Neutrophil (primary cell): ENCODE measurements around the gene MADCAM1.
"Not testable (repeated sequence)": the region's sequence is repeated elsewhere in the genome, so short reads cannot be mapped to it uniquely, and the experiment has no call there.

ENCODE experiments used
- H3K27ac ChIP-seq: fragments of 200-600 bp; sonication (generic); 2 replicates; pipeline ENCODE4 v1.5.1; 2016; ENCODE audit warnings: mild to moderate bottlenecking, moderate library complexity
- H3K27me3 ChIP-seq: fragments of 200-600 bp; sonication (generic); 2 replicates; pipeline ENCODE4 v1.6.0; 2016; ENCODE audit warnings: mild to moderate bottlenecking
- H3K36me3 ChIP-seq: fragments of 200-600 bp; sonication (generic); 2 replicates; pipeline ENCODE4 v1.5.1; 2017
- H3K4me1 ChIP-seq, 2 experiments: fragments of 200-600 bp in 1 of 2; sonication (generic) in 1 of 2; 1 replicate in 1 of 2; 2 replicates in 1 of 2; pipeline versions ENCODE4 v1.5.1 to v1.6.1; 2013 to 2016; ENCODE audit warnings: low read depth in 1 of 2, low read length in 1 of 2, mild to moderate bottlenecking in 1 of 2, moderate library complexity in 1 of 2; ENCODE audit not compliant: control insufficient read depth in 1 of 2, insufficient read depth in 1 of 2
- H3K4me3 ChIP-seq, 2 experiments: fragments of 200-600 bp in 1 of 2; sonication (generic) in 1 of 2; 1 replicate in 1 of 2; 2 replicates in 1 of 2; pipeline ENCODE4 v1.5.1; 2013 to 2016; ENCODE audit warnings: low read depth in 1 of 2, low read length in 1 of 2, mild to moderate bottlenecking in 1 of 2, moderate library complexity in 1 of 2
- H3K9me3 ChIP-seq: fragments of 200-600 bp; sonication (generic); 2 replicates; pipeline ENCODE4 v1.5.1; 2016
- CTCF ChIP-seq: fragments of 200-600 bp; sonication (generic); IDR thresholded peaks from 2 replicates; pipeline ENCODE4 v1.5.1; 2016; ENCODE audit warnings: antibody characterized with exemption

The MADCAM1 gene

GRCh38 chr19:496112-496665 lies at the start of gene MADCAM1:
TSS of gene MADCAM1 (plus strand) at chr19:496486. CDS start at chr19:496500, 14 bp downstream.
- H3K4me3 ChIP-seq, result peak within 1 kb of the TSS in 1 of 2 experiments; percentile 53
- TF ChIP-seq CTCF, result no peak
- H3K4me1 ChIP-seq, result peaks cover 17 to 37% of the 10 kb centered on the region in 2 experiments
- H3K27ac ChIP-seq, result peak within 1 kb of the TSS; percentile 2
- no peaks in the 10 kb centered on the region for H3K36me3 ChIP-seq
- peaks cover 71% of the 10 kb centered on the region for H3K27me3 ChIP-seq
- no peaks in the 10 kb centered on the region for H3K9me3 ChIP-seq

- Histone ChIP-seq H3K9me3 (no peaks in the 10 kb centered on the region), H3K4me3 (no peak overlapping the region), H3K27ac (no peak overlapping the region), H3K36me3 (no peaks in the 10 kb centered on the region), H3K4me1 (no peaks in the 10 kb centered on the region), H3K27me3 (peaks cover 19% of the 10 kb centered on the region)
- no peak for TF ChIP-seq CTCF
These were observed 49.2 kb upstream of the MADCAM1 start for GRCh38 chr19:447064-447426.

GRCh38 chr19:447816-448560 lies 48.3 kb upstream of the MADCAM1 start:
- Histone ChIP-seq H3K27me3 (peaks cover 19% of the 10 kb centered on the region), H3K27ac (no peak overlapping the region), H3K4me3 (no peak overlapping the region), H3K9me3 (no peaks in the 10 kb centered on the region), H3K36me3 (no peaks in the 10 kb centered on the region), H3K4me1 (no peaks in the 10 kb centered on the region)
- TF ChIP-seq CTCF, result no peak

- no peaks in the 10 kb centered on the region for H3K36me3 ChIP-seq
- no peak overlapping the region for H3K27ac ChIP-seq
- no peaks in the 10 kb centered on the region for H3K4me1 ChIP-seq
- H3K27me3 ChIP-seq, result peaks cover 19% of the 10 kb centered on the region
- TF ChIP-seq CTCF, result no peak
- H3K4me3 ChIP-seq, result no peak overlapping the region
- no peaks in the 10 kb centered on the region for H3K9me3 ChIP-seq
These were observed 46.4 kb upstream of the MADCAM1 start for GRCh38 chr19:449916-450315.

- H3K27me3 ChIP-seq, result peaks cover 19% of the 10 kb centered on the region
- not testable (repeated sequence) for H3K4me1 ChIP-seq, H3K36me3 ChIP-seq, H3K9me3 ChIP-seq, H3K4me3 ChIP-seq, H3K27ac ChIP-seq
These were observed 45.3 kb upstream of the MADCAM1 start for GRCh38 chr19:450912-451481.

GRCh38 chr19:452829-453228 lies 43.5 kb upstream of the MADCAM1 start:
- Histone ChIP-seq H3K4me3 (no peak overlapping the region), H3K4me1 (no peaks in the 10 kb centered on the region)
- TF ChIP-seq CTCF, result no peak

More at GRCh38 chr19:452829-453228, 43.5 kb upstream of the MADCAM1 start:
- Histone ChIP-seq H3K27ac (no peak overlapping the region), H3K36me3 (no peaks in the 10 kb centered on the region), H3K9me3 (no peaks in the 10 kb centered on the region), H3K27me3 (peaks cover 24% of the 10 kb centered on the region)
